IMR-90 (cell line): ENCODE measurements around the gene RAB39A. TPM values are rescaled to one million over a fixed set of nuclear protein-coding genes. Genes with fewer than 3 reads are reported as not detected.

ENCODE experiments used
- ATAC-seq: fragments of 200-7000 bp; cut with Tn5 transposase; 2 replicates; pipeline ENCODE4 v1.9.1; 2020; ENCODE audit warnings: low read depth, mild to moderate bottlenecking, moderate library complexity
- BruUV-seq: library from RNA; stranded (reverse); fragments of 400-500 nt; replicated peaks from 2 replicates; lab custom pipeline; 2021; lab: Mats Ljungman, UMichigan
- CTCF ChIA-PET: fragments of 300-600 bp; formaldehyde crosslinking; extraction: SDS; loops from one replicate; lab custom pipeline; 2021; ENCODE audit warnings: antibody characterized with exemption; lab: Yijun Ruan, JAX
- POLR2A ChIA-PET: fragments of 300-600 bp; sonication (Branson Sonifier 250); formaldehyde crosslinking; loops from one replicate; lab custom pipeline; 2022; ENCODE audit warnings: antibody characterized with exemption; ENCODE audit not compliant: unreplicated experiment; lab: Charles Lee
- DNase-seq: peaks from one replicate; pipeline ENCODE4 v3.0.0; 2013
- H2AFZ ChIP-seq: replicated peaks from 2 replicates; pipeline ENCODE3; 2013; ENCODE audit warnings: low read length, mild to moderate bottlenecking; ENCODE audit not compliant: poor library complexity
- H2AK5ac ChIP-seq: 2 replicates; pipeline ENCODE4 v1.6.1; 2013; ENCODE audit warnings: low read depth, low read length, inconsistent platforms
- H2AK9ac ChIP-seq: replicated peaks from 2 replicates; pipeline ENCODE3; 2013; ENCODE audit warnings: mild to moderate bottlenecking, low read depth, low read length, moderate library complexity; ENCODE audit not compliant: poor library complexity
- H2BK120ac ChIP-seq: 2 replicates; pipeline ENCODE4 v1.6.1; 2013; ENCODE audit warnings: low read depth, low read length, inconsistent platforms
- H2BK15ac ChIP-seq: 3 replicates; pipeline ENCODE4 v1.6.1; 2013; ENCODE audit warnings: low read depth, low read length, inconsistent platforms
- H2BK20ac ChIP-seq: 2 replicates; pipeline ENCODE4 v1.6.1; 2013; ENCODE audit warnings: low read depth, mild to moderate bottlenecking, inconsistent platforms, low read length, moderate library complexity
- H2BK5ac ChIP-seq: 2 replicates; pipeline ENCODE4 v1.6.1; 2013; ENCODE audit warnings: mild to moderate bottlenecking, low read depth, low read length, inconsistent platforms; ENCODE audit not compliant: poor library complexity, severe bottlenecking
- H3K14ac ChIP-seq: replicated peaks from 2 replicates; pipeline ENCODE4 v1.6.1; 2013; ENCODE audit warnings: low read depth, low read length, inconsistent platforms
- H3K18ac ChIP-seq: 2 replicates; pipeline ENCODE4 v1.6.1; 2013; ENCODE audit warnings: low read depth, low read length, control low read depth
- H3K23ac ChIP-seq: 2 replicates; pipeline ENCODE4 v1.6.1; 2013; ENCODE audit warnings: low read depth, low read length, inconsistent platforms
- H3K27ac ChIP-seq: 2 replicates; pipeline ENCODE4 v1.5.1; 2013; ENCODE audit warnings: mild to moderate bottlenecking, control low read depth, low read length; ENCODE audit not compliant: insufficient read depth
- H3K27me3 ChIP-seq: 2 replicates; pipeline ENCODE4 v1.6.1; 2013; ENCODE audit warnings: low read length; ENCODE audit not compliant: control insufficient read depth, insufficient read depth
- H3K36me3 ChIP-seq: 2 replicates; pipeline ENCODE4 v1.6.1; 2013; ENCODE audit warnings: low read length, mixed read lengths; ENCODE audit not compliant: control insufficient read depth, insufficient read depth
- H3K4ac ChIP-seq: 2 replicates; pipeline ENCODE4 v1.6.1; 2013; ENCODE audit warnings: low read depth, low read length, inconsistent platforms
- H3K4me1 ChIP-seq: 2 replicates; pipeline ENCODE4 v1.6.1; 2013; ENCODE audit warnings: low read length, mixed read lengths; ENCODE audit not compliant: control insufficient read depth, insufficient read depth
- H3K4me2 ChIP-seq: 2 replicates; pipeline ENCODE4 v1.6.1; 2013; ENCODE audit warnings: low read depth, mild to moderate bottlenecking, control low read depth, low read length, moderate library complexity
- H3K4me3 ChIP-seq: 2 replicates; pipeline ENCODE4 v1.5.1; 2013; ENCODE audit warnings: low read depth, mild to moderate bottlenecking, control low read depth, low read length, moderate library complexity; ENCODE audit not compliant: insufficient read depth
- H3K56ac ChIP-seq: 2 replicates; pipeline ENCODE4 v1.6.1; 2013; ENCODE audit warnings: low read length, inconsistent platforms; ENCODE audit not compliant: insufficient read depth; ENCODE audit errors: extremely low read depth
- H3K79me1 ChIP-seq, 2 experiments: 2 replicates each; pipeline ENCODE4 v1.6.1; 2013; ENCODE audit warnings: low read length in 2 of 2, inconsistent platforms in 1 of 2, low read depth in 1 of 2
- H3K9ac ChIP-seq: 2 replicates; pipeline ENCODE4 v1.6.1; 2013; ENCODE audit warnings: low read depth, low read length, control low read depth
- H3K9me1 ChIP-seq: 2 replicates; pipeline ENCODE4 v1.6.1; 2013; ENCODE audit warnings: low read length, inconsistent platforms; ENCODE audit not compliant: insufficient read depth
- H3K9me3 ChIP-seq: 2 replicates; pipeline ENCODE4 v1.6.1; 2013; ENCODE audit warnings: low read length; ENCODE audit not compliant: control insufficient read depth, insufficient read depth
- H4K20me1 ChIP-seq: 2 replicates; pipeline ENCODE4 v1.6.1; 2013; ENCODE audit warnings: low read length, inconsistent platforms; ENCODE audit not compliant: insufficient read depth
- H4K5ac ChIP-seq: 2 replicates; pipeline ENCODE4 v1.6.1; 2013; ENCODE audit warnings: mild to moderate bottlenecking, low read depth, low read length, control low read depth
- H4K8ac ChIP-seq, 2 experiments: 2 replicates each; pipeline ENCODE4 v1.6.1; 2013; ENCODE audit warnings: low read depth in 2 of 2, low read length in 2 of 2, control low read depth in 1 of 2, inconsistent platforms in 1 of 2
- H4K91ac ChIP-seq: 2 replicates; pipeline ENCODE4 v1.6.1; 2013; ENCODE audit warnings: low read depth, low read length, inconsistent platforms; ENCODE audit not compliant: insufficient read depth
- CHD1 ChIP-seq: IDR thresholded peaks from 2 replicates; pipeline ENCODE4 v1.6.1; 2012; ENCODE audit warnings: low read depth, low read length, improper control_type of control experiment
- MAFK ChIP-seq: IDR thresholded peaks from 2 replicates; pipeline ENCODE4 v1.6.1; 2012; ENCODE audit warnings: low read depth, low read length, improper control_type of control experiment
- MXI1 ChIP-seq: IDR thresholded peaks from 2 replicates; pipeline ENCODE4 v1.6.1; 2012; ENCODE audit warnings: low read depth, mild to moderate bottlenecking, low read length, moderate library complexity, borderline replicate concordance
- NFE2L2 ChIP-seq: fragments of 150-350 bp; IDR thresholded peaks from 2 replicates; pipeline ENCODE4 v1.6.1; 2016; ENCODE audit warnings: low read depth, mild to moderate bottlenecking, low read length
- POLR2A ChIP-seq: IDR thresholded peaks from 2 replicates; pipeline ENCODE4 v1.6.1; 2012; ENCODE audit warnings: mild to moderate bottlenecking, low read depth, low read length
- RCOR1 ChIP-seq: IDR thresholded peaks from 2 replicates; pipeline ENCODE4 v1.6.1; 2012; ENCODE audit warnings: mild to moderate bottlenecking, low read length, improper control_type of control experiment; ENCODE audit not compliant: insufficient replicate concordance
- SMC3 ChIP-seq: fragments of 150-350 bp; IDR thresholded peaks from 2 replicates; pipeline ENCODE4 v1.6.1; 2016; ENCODE audit warnings: low read depth, mild to moderate bottlenecking, antibody characterized with exemption, low read length, moderate library complexity
- WGBS, 2 experiments: methylation state at CpG; one replicate each; pipeline versions ENCODE4 v1.1.5 to v1.1.7; 2013; ENCODE audit warnings: missing lambda C conversion rate in 2 of 2; ENCODE audit not compliant: insufficient read length in 1 of 2; ENCODE audit errors: extremely low coverage in 2 of 2; 5-methylcytosine and 5-hydroxymethylcytosine counted together
- dilution Hi-C: fragments of 300-500 bp; cut with HindIII; formaldehyde crosslinking; loops from one replicate; pipeline ENCODE4 v1.14.3; 2018; ENCODE audit warnings: low sequenced_read_pairs; ENCODE audit not compliant: unreplicated experiment
- in situ Hi-C: fragments of 300-500 bp; cut with MboI; formaldehyde crosslinking; loops from 3 replicates; pipeline ENCODE4 v1.14.3; 2019; ENCODE audit warnings: low sequenced_read_pairs, inconsistent platforms, mixed read lengths
- intact Hi-C: fragments of 100-400 bp; cut with micrococcal nuclease; formaldehyde crosslinking; loops from 2 replicates; pipeline ENCODE4 v1.10.0; 2022
- polyA plus RNA-seq, 3 experiments: library from polyadenylated mRNA; depleted of rRNA; stranded (reverse); fragments of >200 nt; gene quantifications; 2 replicates each; pipeline ENCODE4 v1.2.3, GENCODE V29; 2012; ENCODE audit warnings: low replicate concordance in 1 of 3
- total RNA-seq: library from RNA; depleted of rRNA; stranded (reverse); fragments of >200 nt; gene quantifications from 2 replicates; pipeline ENCODE4 v1.2.3, GENCODE V29; 2012
- TF ChIP-seq, protein P1 (sequence below): conservative IDR thresholded peaks from 2 replicates; pipeline ENCODE4 v1.5.1; 2012; ENCODE audit warnings: mild to moderate bottlenecking, low read depth, low read length, improper control_type of control experiment

The RAB39A gene
- total and polyA plus RNA-seq, 2 of the 4 experiments (the other 2 are of a cell fraction): not detected

DNA sequence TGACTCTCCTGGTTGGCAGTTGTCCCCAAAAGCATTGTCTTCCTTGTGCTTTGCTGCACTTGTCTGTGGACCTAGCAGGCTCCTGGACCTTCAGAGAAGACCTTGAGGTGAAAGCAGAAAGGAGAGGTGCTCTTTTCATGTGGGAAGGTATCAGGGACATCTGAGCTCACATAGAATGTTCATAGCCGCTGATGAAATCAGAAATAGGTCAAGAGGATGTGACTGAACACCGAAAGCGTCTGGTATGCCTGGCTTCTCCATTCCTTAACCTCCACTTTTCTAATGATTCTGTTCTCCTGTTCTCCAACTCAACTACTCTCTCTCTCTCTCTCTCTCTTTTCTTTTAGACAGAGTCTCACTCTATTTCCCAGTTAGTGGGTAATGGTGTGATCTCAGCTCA, 74.2 kb downstream of the RAB39A start:
- Histone ChIP-seq H3K56ac (no peak overlapping the region), H2BK20ac (no peak overlapping the region), H3K14ac (no peak overlapping the region), H3K9me3 (no peaks in the 10 kb centered on the region; the same call in 1 of the 2 replicates), H2AK9ac (no peak overlapping the region), H4K20me1 (no peaks in the 10 kb centered on the region), H3K27ac (no peak overlapping the region), H3K4me2 (no peak overlapping the region), H3K9me1 (no peaks in the 10 kb centered on the region), H3K9ac (no peak overlapping the region), H3K4me1 (no peaks in the 10 kb centered on the region), H2BK5ac (no peak overlapping the region), H3K36me3 (no peaks in the 10 kb centered on the region), H3K27me3 (peaks cover 4% of the 10 kb centered on the region; the same call in 1 of the 2 replicates), H3K4me3 (no peak overlapping the region), H3K18ac (no peak overlapping the region), H3K4ac (no peak overlapping the region), H2BK15ac (no peak overlapping the region), H4K91ac (no peak overlapping the region), H2BK120ac (no peak overlapping the region), H4K8ac (no peak overlapping the region), H3K79me1 (no peaks in the 10 kb centered on the region), H2AFZ (no peak overlapping the region), H4K5ac (no peak overlapping the region), H3K23ac (no peak overlapping the region), H2AK5ac (no peak overlapping the region)
- BruUV-seq: no TSS peak
- 100% methylated on average over 1 of the region's 3 CpGs; no CpG with 5 or more reads in 1 of the 2 experiments for WGBS, 2 experiments
- DNase-seq (no peak), ATAC-seq (no peak)
- POLR2A ChIA-PET: no interaction called here
- in situ Hi-C loops (no loop called here), dilution Hi-C loops (no loop called here), intact Hi-C loops (no loop called here)
- CTCF ChIA-PET: no interaction called here
- TF ChIP-seq MAFK (no peak), NFE2L2 (no peak), MXI1 (no peak), CHD1 (no peak), RCOR1 (no peak), SMC3 (no peak), POLR2A (no peak)
- TF ChIP-seq, protein P1, sequence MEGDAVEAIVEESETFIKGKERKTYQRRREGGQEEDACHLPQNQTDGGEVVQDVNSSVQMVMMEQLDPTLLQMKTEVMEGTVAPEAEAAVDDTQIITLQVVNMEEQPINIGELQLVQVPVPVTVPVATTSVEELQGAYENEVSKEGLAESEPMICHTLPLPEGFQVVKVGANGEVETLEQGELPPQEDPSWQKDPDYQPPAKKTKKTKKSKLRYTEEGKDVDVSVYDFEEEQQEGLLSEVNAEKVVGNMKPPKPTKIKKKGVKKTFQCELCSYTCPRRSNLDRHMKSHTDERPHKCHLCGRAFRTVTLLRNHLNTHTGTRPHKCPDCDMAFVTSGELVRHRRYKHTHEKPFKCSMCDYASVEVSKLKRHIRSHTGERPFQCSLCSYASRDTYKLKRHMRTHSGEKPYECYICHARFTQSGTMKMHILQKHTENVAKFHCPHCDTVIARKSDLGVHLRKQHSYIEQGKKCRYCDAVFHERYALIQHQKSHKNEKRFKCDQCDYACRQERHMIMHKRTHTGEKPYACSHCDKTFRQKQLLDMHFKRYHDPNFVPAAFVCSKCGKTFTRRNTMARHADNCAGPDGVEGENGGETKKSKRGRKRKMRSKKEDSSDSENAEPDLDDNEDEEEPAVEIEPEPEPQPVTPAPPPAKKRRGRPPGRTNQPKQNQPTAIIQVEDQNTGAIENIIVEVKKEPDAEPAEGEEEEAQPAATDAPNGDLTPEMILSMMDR: no peak
